Measurements from ENCODE around the gene CRHR2.

The CRHR2 gene

DNA sequence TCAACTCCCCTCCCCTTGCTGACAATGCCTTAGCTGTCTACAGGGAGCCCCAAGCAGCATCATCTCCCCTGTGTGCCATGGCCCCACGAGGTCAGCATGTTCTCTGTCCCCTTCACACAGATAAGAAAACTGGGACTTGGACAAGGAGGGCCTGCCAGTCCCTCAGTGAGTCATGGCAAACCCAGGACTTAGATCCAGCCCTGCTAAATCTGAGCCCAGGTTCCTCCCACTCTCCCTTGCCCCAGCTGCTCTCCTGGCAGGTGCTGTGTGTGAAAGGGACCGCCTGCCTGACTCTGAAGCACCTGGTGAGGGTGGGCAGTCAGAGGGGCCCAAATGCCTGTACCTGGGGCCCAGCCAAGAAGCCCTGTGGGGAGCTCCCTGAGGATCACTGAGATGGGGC is 7.4 kb downstream of the CRHR2 start:
- peak in 1 of 2 experiments; percentile 56 for DNase-seq

DNA sequence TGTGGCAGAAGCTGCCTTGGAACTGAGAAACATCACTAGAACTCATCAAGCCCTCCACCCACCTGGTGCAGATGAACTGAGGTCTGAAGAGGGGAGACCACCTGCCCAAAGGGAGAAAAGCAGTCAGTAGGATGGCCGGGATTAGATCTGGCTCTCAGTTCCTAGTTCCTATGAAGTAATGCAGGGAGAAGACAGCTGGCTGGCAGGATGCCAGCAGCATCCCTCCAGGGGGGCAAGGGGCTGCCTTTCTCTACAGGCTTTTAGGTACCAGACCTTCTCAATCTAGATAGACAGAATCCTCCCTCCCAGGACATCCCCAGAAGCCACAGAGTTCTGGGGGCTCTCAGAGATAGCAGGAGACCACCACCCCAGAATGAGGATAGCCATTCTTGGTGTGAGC is 7.8 kb downstream of the CRHR2 start:
- no peak for DNase-seq

DNA sequence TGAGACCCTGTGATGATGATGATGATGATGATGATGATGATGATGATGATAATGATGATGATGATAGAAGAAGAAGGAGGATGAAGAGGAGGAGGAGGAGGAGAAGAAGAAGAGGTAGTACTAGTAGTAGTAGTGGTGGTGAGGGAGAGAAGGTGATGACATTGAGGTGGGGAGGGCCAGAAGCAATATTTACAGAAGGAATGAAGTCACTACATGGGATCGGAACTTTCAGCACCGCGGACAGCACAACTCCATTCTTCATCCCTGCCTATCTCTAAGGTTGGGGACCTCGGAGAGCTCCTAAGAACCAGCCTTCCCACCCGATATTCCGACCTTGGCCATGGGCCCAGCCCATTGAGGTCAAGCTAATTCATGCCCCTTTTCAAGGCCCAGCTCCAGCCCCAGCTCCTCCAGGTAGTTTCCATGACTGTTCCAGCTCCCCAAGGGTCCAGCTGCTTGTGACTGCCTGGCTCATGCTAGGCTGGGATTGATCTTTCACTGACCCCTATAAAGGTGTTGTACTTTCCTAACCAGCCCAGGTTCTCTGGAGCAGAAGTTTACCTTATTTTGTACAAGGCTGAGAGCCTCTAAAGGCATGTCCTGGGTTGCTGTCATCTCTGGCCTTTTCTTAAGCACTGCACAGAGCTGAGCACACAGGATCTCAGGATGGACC is 10.3 kb downstream of the CRHR2 start:
- no peak for DNase-seq

DNA sequence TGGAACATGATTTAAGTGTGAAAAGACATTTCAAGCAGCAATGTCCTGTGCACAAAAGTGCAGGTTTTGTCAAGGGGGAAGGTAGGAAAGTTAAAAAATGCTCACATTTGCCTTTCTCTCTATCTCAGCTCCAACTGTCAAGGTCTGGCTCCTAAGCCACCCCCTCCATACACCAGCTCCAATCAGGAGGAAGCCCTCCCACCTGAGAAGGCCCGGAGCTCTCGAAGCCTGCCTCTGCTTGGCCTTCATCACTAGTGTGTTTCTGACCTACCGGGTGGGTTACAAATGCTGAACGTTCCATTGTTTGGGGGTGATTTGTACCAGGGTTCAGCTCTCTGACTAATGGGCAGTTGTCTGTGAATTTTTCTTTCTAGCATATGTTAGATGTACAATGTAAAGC is 14.2 kb downstream of the CRHR2 start:
- DNase-seq: no peak

DNA sequence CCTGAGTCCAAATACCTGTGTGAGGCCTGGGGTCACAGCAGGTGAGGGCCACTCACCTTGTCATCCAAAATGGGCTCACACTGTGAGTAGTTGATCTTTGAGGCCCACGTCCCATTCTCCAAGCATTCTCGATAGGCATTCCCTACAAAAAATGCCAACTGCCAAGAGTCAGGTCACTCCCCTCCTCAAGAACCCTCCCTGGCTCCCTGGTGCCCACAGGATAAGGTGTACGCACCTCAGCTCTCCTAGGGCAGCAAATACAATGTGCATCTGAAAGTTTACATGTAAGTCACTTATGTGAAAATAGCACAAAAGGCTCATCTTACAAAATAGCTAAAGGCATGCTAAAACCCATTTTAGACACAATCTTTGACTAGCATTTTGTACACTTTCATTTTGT is 15.1 kb downstream of the CRHR2 start:
- no peak for DNase-seq

DNA sequence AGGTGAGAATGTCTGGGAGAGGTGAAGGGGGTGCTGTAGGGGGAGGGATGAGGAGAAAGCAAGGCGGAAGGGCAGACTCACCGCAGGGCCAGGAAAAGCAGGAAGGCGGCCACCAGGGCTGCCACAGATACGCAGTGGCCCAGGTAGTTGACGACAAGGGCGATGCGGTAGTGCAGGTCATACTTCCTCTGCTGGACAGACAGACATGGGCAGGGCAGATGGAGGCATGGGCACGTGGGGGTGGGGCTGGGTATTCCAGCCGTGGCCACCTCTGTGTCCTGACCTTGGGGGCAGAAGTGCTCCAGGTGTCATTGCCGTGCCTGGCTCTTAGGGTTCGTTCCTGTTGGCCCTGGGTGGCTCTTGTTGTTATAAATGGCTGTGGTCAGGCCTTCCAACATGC is 16.8 kb downstream of the CRHR2 start:
- no peak for DNase-seq

DNA sequence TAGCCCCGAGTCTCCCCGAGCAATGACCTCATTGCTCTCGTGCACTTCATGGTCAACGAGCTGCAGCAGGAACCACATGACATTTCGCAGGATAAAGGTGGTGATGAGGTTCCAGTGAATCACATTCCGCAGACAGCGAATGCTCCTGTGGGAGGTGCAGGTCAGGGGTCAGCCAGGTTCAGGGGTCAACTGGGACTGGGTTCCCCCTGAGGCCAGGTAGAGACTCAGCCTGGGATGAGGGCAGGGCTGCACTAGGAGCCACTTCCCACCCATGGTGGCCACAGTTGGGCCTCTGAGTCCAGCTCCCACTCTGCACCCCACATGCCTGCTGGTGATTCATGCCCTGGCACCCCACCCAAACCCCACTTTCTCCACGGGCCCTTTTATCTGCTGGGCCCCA is 17.2 kb downstream of the CRHR2 start:
- DNase-seq: no peak

DNA sequence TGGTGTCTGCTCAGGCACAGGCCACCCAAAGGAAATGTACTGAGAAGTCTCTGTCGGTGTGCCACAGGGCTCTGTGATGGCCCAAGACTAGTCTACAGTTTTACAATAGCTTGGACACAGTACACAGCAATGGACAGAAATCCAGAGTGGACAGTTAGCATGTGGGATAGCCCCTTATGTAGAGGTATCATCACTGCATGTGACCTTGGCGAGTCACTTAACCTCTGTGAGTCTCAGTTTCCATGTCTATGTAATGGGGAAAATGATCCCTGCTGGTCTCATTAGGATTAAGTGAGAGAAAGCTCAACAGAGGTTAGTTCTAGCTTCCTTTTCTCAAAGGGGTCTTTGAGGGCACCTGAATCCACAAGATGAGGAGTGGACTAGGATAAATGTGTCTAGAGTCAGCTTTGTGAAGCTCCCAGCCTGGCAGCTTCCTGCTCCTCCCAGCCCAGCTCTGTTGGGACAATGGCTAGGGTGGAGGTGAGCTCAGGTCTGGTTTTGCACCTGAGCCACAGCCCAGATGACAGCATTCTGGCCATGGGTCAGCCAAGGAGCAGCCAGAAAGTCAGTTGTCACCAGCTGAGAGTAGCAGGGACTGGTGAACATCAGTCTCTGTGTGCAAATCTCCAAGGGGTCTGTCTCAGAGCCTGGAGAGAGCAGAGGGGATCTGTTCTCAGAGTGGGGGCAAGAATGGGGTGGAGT is 17.9 kb downstream of the CRHR2 start:
- DNase-seq: no peak

DNA sequence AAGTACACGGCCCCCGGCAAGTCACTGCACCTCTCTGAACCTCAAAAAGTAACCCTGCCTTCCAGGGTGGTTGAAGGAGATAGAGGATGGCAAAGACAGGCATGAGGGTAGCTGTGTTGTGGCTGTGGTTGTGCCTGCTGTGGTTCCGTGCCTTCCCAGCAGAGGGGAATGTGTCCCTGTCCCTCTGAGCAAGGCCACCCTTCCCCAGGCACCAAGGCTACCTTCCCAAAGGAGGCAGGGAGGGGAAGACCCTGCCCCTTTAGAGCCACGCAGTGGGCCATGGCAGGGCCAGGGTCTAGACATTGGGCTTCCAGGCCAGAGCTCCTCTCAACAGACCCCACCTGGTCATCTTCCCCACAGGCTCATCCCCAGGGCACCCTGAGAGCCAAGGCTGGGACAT is 18.8 kb downstream of the CRHR2 start:
- no peak for DNase-seq

DNA sequence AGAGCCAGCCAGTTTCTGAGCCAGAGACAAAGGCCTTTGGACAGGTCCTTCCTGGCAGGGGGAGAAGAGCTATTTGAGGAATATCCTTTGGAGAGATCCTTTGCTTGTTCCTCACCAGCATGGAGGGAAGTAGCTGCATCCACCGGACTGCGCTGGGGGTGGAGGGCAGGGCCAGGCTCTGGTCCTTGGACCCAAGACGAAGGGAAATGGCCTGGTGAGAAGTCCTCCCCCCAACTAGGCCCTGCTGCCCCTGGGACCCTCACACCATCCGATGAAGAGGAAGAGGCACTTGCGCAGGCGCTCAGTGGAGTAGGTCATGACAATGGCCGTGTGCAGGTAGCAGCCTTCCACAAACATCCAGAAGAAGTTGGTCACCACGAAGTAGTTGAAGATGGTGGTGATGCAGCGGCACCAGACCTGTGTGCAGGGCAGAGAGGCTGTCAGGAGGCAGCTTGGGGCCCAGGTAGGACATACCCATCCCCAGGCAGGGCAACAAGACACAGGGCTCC is 19.8 kb downstream of the CRHR2 start:
- no peak for DNase-seq

DNA sequence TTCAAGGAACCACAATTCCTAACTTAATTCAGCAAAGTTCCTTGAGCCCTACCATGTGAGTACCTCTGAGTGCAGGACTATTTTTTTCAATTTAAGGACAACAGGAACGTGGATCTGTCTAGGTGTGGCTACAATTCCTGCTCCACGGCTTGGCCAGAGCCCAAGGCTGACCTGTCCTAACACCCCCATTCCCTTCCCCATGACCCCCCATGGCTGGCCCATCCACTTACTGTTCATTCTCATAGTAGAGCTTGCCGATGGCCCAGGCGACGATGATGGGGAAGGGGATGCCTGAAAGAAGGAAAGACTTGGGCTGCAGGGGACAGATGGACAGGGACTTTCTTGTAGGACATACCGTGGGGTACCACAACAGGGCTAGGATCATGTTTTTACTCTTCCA is 20.3 kb downstream of the CRHR2 start:
- no peak for DNase-seq

DNA sequence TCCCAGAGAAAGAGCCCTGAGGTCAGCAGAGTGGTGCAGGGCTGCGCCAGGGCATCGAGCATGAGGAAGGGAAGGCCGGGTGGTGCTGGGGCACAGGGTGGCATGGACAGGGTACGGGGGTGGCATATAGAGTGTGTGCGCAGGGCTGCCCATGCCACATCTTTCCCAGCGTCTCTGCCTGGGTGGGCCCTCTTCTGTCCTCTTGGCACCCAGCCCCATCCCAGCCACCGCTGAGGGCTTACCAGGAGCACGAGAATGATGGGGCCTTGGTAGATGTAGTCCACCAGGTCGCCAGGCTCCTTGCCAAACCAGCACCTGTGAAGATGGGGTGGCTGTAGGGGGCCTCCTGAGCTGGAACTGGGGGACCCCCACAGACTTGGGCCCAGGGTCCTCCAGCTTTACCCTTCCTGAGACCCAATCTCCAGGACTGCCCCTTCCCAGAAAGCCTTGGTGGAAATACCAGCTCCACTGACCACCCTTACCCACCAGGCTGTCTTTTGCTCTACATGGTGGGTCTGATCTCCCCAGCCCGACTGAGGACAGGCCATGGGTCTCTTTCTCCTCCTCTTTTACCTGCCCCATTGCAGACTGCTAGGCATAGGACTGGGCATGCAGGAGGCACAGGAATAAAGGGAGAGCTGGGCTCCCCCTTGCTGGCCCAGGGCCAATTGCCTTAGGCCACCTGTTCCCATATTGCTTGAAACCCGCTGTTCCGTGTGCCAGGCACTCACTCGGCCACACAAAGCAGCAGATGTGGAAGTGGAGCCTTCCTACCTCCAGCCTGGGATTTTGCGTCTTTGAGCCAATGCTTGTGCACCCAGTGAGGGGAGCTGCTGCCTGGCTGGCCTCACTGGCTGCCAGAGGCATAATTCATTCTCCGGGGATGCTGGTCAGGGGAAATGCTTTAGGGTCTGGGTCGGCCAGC is 21.7 kb downstream of the CRHR2 start:
- peak; percentile 91 to 94 for DNase-seq

DNA sequence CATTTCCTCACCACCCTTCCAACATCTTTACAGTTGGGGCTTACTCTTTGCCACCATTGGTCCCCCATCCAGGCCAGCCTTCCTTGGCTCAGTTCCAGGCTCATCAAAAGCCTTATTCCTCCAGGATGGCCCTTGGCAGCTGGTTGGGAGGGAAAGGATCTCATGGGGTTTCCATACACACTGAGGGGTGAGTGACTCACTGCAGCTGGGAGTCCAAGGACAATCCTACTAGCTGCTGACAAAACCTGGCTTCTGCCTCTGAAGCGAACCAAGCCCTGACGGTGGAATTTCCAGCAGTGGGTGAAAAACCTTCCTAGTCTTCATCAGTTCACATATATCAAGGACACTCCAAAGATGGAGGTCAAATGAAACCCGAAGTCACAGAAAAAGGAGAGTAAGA is 22.9 kb downstream of the CRHR2 start:
- DNase-seq: peak in 1 of 2 experiments; percentile 48

DNA sequence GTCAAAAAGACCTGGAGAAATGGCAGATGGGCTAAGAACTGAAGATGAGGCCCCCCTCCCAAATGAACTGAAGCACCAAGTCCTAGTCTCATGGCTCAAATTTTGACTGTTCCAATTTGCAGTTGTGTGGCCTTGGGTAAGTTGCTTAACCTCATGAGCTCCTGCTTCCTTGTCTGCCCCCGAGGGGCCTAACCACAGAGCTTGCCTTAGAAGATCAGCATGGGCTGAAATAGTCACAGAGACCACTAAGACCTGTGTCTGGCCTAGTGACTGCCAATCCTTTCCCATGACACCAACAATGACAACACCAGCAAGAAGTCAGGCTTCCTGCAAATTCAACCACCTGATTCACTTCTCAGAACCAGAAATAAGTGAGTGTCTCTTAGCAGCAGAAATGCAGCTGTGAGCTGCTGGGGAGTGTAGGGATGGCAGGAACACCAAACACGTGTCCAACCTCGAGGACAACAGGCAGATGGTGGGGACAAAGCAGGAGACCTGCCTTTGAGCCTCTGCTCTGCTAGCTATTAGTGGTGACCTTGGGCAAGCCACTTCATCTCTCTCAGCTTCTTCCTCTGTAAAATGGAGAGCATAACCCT is 23.7 kb downstream of the CRHR2 start:
- no peak for DNase-seq

DNA sequence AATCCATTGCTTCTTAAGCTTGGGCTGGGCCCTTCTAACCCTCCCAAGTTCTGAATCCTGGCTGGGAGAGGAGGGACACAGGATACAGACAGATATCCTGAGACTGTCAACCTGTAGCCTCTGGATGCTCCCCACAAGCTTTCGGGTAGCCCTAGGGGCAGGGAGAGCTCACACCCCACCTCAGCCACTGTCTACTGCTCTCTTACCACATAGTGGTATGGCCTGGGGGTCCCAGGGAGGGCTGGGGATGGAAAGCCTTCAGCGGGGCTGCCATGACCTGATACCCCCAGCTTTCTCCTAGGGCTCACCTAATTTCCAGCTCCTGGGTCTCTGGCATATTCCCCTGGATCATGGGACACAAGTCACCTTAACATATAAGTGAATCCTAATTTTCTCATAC is 25.1 kb downstream of the CRHR2 start:
- no peak for DNase-seq

DNA sequence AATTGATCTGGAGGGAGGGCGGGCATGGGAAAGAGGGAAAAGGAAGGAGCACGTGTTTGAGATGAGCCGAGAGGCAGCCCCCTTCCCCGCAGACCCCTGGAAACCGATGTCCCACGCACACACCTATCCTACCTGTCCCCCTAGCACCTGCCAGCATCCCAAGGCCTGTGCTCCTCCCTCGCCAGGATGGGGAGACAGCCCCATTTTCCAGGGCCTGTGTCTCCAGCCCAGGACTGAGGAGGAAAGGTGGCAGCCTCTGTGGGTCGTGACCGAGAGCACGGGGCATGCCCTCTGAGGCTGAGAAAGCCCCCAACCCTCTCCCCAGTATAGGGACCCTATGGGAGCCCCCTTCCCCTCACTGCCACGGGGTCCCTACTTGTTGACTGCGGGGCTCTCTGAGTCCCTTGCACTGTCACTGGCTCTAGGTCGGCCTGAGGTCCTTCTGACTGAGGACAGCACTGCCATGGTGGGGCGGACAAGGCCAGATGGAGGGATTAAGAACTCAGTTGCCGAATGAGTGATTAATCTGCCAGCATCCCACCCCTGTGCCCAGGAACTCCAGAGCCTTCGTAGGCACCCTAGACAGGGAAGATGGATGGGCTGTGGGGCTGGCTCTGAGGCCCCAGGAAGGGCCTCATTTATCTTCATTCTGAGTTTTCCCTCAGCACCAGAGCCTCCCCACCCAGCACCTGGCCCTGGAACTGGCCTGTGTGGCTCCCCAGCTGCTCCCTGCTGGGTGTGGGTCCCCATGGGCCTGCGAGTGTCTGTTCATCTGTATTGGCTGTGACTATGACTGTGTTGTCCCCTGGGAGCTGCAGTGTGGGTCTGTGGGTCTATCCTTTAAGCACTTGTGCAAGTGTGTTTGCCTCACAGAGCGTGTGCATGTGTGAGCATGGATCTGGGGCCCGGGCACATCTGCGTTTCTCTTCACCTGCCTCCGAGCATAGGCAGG is 26.0 kb downstream of the CRHR2 start:
- DNase-seq: no peak

DNA sequence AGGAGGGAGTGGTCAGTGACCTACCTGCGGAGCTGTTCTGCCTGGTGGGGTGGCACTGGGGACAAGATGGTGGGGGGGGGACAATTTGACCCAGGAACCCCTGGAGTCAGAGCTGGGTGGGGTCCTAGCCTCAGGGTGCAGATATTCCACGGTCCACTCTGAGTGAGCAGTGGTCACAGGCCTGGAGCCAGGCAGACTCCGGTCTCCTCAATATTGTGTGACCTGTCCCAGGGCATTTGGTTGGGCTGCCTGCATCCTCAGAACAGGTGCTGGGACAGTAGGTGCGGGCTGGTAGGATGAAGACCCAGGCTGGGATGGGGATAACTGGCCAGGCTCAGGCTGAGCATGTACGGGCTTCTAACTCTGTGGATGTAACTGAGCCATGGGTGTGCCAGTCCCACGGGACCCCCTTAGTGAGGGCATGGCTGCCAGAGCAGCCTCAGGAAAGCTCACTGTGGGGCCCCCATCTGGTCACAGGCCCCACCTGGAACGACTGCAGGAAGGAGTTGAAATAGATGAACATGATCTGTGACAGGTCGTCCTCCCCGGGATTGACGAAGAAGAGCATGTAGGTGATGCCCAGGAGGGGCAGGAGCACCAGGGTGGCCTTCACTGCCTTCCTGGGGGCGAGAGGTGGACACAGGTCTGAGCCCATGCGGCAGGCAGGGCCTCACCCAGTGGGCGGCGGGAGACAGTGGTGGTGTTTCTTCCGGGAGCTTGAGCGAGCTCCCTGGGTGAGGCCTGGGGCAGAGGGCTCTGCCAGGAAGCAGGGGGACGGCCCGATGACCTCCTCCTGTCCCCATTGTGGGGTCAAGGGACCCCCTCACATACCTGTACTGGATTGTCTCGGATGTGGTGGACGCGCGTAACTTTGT is 26.9 kb downstream of the CRHR2 start:
- no peak for DNase-seq

DNA sequence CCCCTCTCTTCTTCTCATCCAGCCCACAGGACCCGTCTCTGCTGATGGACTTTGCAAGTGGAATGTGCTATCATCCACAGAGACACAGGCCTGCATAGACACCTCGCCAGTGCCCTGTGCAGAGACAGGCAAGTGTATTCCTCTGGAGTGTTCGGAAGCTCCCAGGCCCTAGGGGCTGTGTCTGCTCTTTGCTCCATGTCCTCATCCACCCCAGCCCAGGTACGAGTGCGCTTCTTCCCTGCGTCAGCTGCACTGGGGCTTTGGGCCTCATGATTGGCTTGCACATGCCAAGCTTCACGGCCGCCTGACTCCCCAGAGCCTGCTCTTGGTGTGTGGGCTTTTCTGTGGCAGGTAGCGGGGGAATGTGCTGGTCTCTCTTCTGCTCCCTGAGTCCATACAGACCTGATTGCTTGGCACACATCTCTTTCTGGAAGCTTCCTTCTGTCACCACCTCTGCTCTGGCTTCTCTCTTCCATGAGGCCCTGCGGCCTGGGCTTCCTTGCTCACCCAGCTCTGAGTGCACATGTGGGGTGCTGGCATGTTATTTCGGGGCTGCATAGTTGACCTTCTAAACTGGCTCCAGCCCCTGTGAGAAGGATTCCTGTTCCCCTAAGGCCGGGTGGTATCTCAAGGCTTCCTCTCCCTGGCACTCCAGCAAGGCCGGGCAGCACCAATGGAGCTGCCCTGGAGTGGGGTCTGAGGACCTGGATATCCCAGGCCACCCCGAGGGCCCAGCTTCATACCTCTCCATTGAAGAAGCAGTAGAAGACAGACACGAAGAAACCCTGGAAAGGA is 27.8 kb downstream of the CRHR2 start:
- no peak for DNase-seq

DNA sequence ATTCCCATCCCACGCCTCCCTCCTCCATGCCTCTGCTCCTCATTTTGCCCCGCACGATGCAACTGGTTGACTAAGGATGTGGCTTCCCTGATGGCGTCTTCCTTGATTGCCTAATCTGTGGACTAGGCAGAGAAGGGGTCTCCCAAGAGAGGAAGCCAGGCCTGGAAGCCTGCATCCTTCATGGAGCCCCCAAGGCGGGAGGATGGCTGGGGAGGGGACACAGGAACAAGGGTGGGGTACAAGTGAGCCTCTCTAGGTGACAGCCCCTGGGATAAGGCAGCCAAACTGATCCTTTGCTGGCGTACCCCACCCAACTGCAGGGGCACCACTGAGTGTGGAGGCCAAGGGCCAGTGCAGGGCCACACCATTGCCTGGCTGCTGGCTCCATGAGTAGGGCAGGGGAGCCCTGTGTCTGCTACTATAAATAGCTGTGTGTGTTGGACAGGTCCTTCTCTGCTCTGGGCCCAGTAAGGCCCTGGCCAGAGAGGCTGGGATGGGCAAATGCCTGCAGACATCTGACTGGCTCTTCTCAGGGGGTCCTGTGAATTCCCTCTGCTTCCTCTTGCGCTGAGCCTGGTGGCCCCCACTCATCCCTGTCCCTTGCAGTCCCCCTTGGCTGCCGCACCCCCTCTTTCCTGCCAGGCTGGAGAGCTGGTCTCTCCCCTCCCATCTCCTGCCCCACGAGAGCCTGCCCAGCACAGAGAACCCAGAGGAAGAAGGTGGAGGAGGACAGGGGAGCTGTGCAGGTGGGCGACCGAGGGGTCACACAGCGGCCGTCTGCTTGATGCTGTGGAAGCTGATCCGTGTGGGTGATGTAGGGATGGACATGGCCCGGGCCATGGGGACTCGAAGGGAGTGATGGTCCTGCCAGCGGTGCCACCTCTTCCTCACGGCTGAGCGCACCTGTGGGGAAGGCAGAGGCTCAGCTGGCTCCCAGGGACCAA is 29.3 kb downstream of the CRHR2 start:
- no peak for DNase-seq
